Measurements from ENCODE around the gene ATPAF1.

- TF ChIP-seq CTCF (IDR thresholded peaks at IDR 0.05) (no peak), POLR2A (IDR thresholded peaks at IDR 0.05) (no peak)
Measured at GRCh38 chr1:46676531-46676930, 8.4 kb upstream of the ATPAF1 start.
